B cell (primary cell): ENCODE data around the gene TSN.
"Not testable (repeated sequence)": the region's sequence is repeated elsewhere in the genome, so short reads cannot be mapped to it uniquely, and the experiment has no call there.

Experiments
- CTCF ChIP-seq: fragments of 200-600 bp; IDR thresholded peaks from one replicate; pipeline ENCODE4 v1.8.0; 2022; ENCODE audit warnings: antibody characterized with exemption, mild to moderate bottlenecking
- EZH2 ChIP-seq: IDR thresholded peaks from 2 replicates; pipeline ENCODE4 v1.6.1; 2012; ENCODE audit warnings: borderline replicate concordance, low read depth, mild to moderate bottlenecking, moderate library complexity, low read length; ENCODE audit not compliant: insufficient read depth, poor library complexity, severe bottlenecking

GRCh38 chr2:121807771-121808170 is 52.3 kb downstream of the TSN start:
- TF ChIP-seq CTCF, EZH2: not testable (repeated sequence)
